Right forelimb (tissue), 1 donor: ENCODE measurements around the gene MEGF9.
"Not testable (repeated sequence)": the region's sequence is repeated elsewhere in the genome, so short reads cannot be mapped to it uniquely, and the experiment has no call there.

Experiments
- DNase-seq: peaks from one replicate; pipeline ENCODE4 v3.0.0-alpha.2; 2018

Gene MEGF9

GRCh38 chr9:120567874-120568273 is 146.4 kb downstream of the MEGF9 start:
- DNase-seq = no peak

GRCh38 chr9:120567081-120567480 is 147.2 kb downstream of the MEGF9 start:
- DNase-seq = no peak

- DNase-seq = no peak
Measured at GRCh38 chr9:120564589-120564988, 149.7 kb downstream of the MEGF9 start.

GRCh38 chr9:120562861-120563443 is 151.3 kb downstream of the MEGF9 start:
- DNase-seq = no peak

GRCh38 chr9:120561709-120562108 is 152.6 kb downstream of the MEGF9 start:
- no peak for DNase-seq

- no peak for DNase-seq
Measured at GRCh38 chr9:120559546-120559945, 154.7 kb downstream of the MEGF9 start.

- no peak for DNase-seq
Measured at GRCh38 chr9:120558454-120558853, 155.8 kb downstream of the MEGF9 start.

- DNase-seq = no peak
Measured at GRCh38 chr9:120557205-120557604, 157.1 kb downstream of the MEGF9 start.

- no peak for DNase-seq
Measured at GRCh38 chr9:120556775-120557174, 157.5 kb downstream of the MEGF9 start.

- no peak for DNase-seq
Measured at GRCh38 chr9:120555839-120556238, 158.4 kb downstream of the MEGF9 start.

GRCh38 chr9:120552210-120552704 is 162.0 kb downstream of the MEGF9 start:
- DNase-seq = not testable (repeated sequence)
